GM12878 (cell line): ENCODE measurements around the gene SYTL2. TPM values are rescaled to one million over a fixed set of nuclear protein-coding genes. Genes with fewer than 3 reads are reported as not detected.

Source experiments
- ATAC-seq: fragments of 200-7000 bp; cut with Tn5 transposase; 3 replicates; pipeline ENCODE4 v1.9.1; 2020; ENCODE audit warnings: mild to moderate bottlenecking, moderate library complexity
- BruUV-seq: library from RNA; stranded (reverse); fragments of 400-500 nt; replicated peaks from 2 replicates; lab custom pipeline; 2021; lab: Mats Ljungman, UMichigan
- CTCF ChIA-PET: fragments of 300-600 bp; sonication (Branson Sonifier 250); formaldehyde crosslinking; extraction: SDS; loops from one replicate; lab custom pipeline; 2021; ENCODE audit warnings: inconsistent platforms; lab: Yijun Ruan, JAX
- POLR2A ChIA-PET: fragments of 350-600 bp; formaldehyde crosslinking; extraction: SDS; loops from one replicate; lab custom pipeline; 2021; ENCODE audit warnings: inconsistent platforms; lab: Charles Lee
- RAD21 ChIA-PET: fragments of 300-600 bp; sonication (Branson Sonifier 250); formaldehyde crosslinking; loops from one replicate; lab custom pipeline; 2023; ENCODE audit warnings: antibody characterized with exemption; ENCODE audit not compliant: unreplicated experiment; lab: Charles Lee
- SMC1A ChIA-PET: fragments of 300-600 bp; sonication (Branson Sonifier 250); formaldehyde crosslinking; loops from one replicate; lab custom pipeline; 2023; ENCODE audit not compliant: unreplicated experiment, uncharacterized antibody; lab: Charles Lee
- DNase-seq: peaks from one replicate; pipeline ENCODE4 v3.0.0-alpha.2; 2011; ENCODE audit warnings: low read depth, low spot score
- FAIRE-seq: peaks from 3 replicates; lab custom pipeline; 2011; peaks lifted over from hg19 to GRCh38; lab: Jason Lieb, UNC
- H2AFZ ChIP-seq: 2 replicates; pipeline ENCODE4 v1.6.0; 2011; ENCODE audit warnings: low read depth, low read length, control low read depth; ENCODE audit not compliant: control insufficient read depth
- H3K27ac ChIP-seq: 2 replicates; pipeline ENCODE4 v1.5.1; 2011; ENCODE audit warnings: control low read depth; ENCODE audit not compliant: control insufficient read depth, insufficient read depth
- H3K27me3 ChIP-seq, 2 experiments: replicated peaks in 1 of 2; 2 replicates each; pipeline versions ENCODE4 v1.6.0 to v1.6.1; 2011; ENCODE audit warnings: low read length in 1 of 2; ENCODE audit not compliant: control insufficient read depth in 2 of 2, insufficient read depth in 2 of 2
- H3K36me3 ChIP-seq, 2 experiments: 2 replicates each; pipeline ENCODE4 v1.5.1; 2011; ENCODE audit warnings: low read length in 1 of 2; ENCODE audit not compliant: control insufficient read depth in 2 of 2, insufficient read depth in 2 of 2
- H3K4me1 ChIP-seq: 2 replicates; pipeline ENCODE4 v1.6.1; 2011; ENCODE audit warnings: mild to moderate bottlenecking, low read length, moderate library complexity, mixed read lengths; ENCODE audit not compliant: control insufficient read depth, insufficient read depth
- H3K4me2 ChIP-seq: 2 replicates; pipeline ENCODE4 v1.6.0; 2011; ENCODE audit warnings: control low read depth; ENCODE audit not compliant: control insufficient read depth, insufficient read depth
- H3K4me3 ChIP-seq: fragments of 200-600 bp; sonication (generic); 2 replicates; pipeline ENCODE4 v1.5.1; 2016
- H3K79me2 ChIP-seq: 2 replicates; pipeline ENCODE4 v1.6.0; 2011; ENCODE audit warnings: low read length; ENCODE audit not compliant: control insufficient read depth, insufficient read depth
- H3K9ac ChIP-seq: 2 replicates; pipeline ENCODE4 v1.8.0; 2011; ENCODE audit warnings: low read length, control low read depth, mixed read lengths; ENCODE audit not compliant: control insufficient read depth, insufficient read depth
- H3K9me3 ChIP-seq: replicated peaks from 3 replicates; pipeline ENCODE4 v1.5.1; 2011; ENCODE audit warnings: mild to moderate bottlenecking, low read length; ENCODE audit not compliant: control insufficient read depth, insufficient read depth
- H4K20me1 ChIP-seq: 2 replicates; pipeline ENCODE4 v1.6.0; 2011; ENCODE audit not compliant: control insufficient read depth, insufficient read depth
- BHLHE40 ChIP-seq, 2 experiments: fragments of 450-650 bp in 1 of 2; IDR thresholded peaks; 2 replicates each; pipeline ENCODE4 v1.6.1; 2011 to 2017; ENCODE audit warnings: low read depth in 2 of 2, borderline replicate concordance in 1 of 2, improper control_type of control experiment in 1 of 2, low read length in 1 of 2, mild to moderate bottlenecking in 1 of 2
- CBX3 ChIP-seq: fragments of 200-600 bp; sonication (generic); IDR thresholded peaks from 2 replicates; pipeline ENCODE4 v1.6.1; 2016; ENCODE audit warnings: low read depth, borderline replicate concordance
- FOXM1 ChIP-seq: IDR thresholded peaks from 2 replicates; pipeline ENCODE4 v1.6.1; 2012; ENCODE audit warnings: low read depth, mild to moderate bottlenecking, inconsistent platforms, low read length, moderate library complexity
- HDAC6 ChIP-seq: fragments of 200-600 bp; sonication (generic); IDR thresholded peaks from one replicate; pipeline ENCODE4 v1.8.0; 2017; ENCODE audit warnings: antibody characterized with exemption; ENCODE audit not compliant: unreplicated experiment
- MEF2B ChIP-seq: fragments of 450-650 bp; IDR thresholded peaks from 2 replicates; pipeline ENCODE4 v1.6.1; 2018; ENCODE audit warnings: mild to moderate bottlenecking, moderate library complexity; ENCODE audit not compliant: partially characterized antibody, poor library complexity, severe bottlenecking
- MLLT1 ChIP-seq: fragments of 450-650 bp; IDR thresholded peaks from 2 replicates; pipeline ENCODE4 v1.6.1; 2016; ENCODE audit warnings: mild to moderate bottlenecking
- MTA3 ChIP-seq: IDR thresholded peaks from 2 replicates; pipeline ENCODE4 v1.6.1; 2012; ENCODE audit warnings: low read length, inconsistent platforms, borderline replicate concordance
- NKRF ChIP-seq: fragments of 450-650 bp; conservative IDR thresholded peaks from 2 replicates; pipeline ENCODE4 v1.6.1; 2017; ENCODE audit warnings: mild to moderate bottlenecking, moderate library complexity
- RB1 ChIP-seq: fragments of 450-650 bp; formaldehyde crosslinking; IDR thresholded peaks from 2 replicates; pipeline ENCODE4 v1.6.1; 2017; ENCODE audit warnings: mild to moderate bottlenecking, borderline replicate concordance
- SMAD1 ChIP-seq: fragments of 450-650 bp; IDR thresholded peaks from 2 replicates; pipeline ENCODE4 v1.6.1; 2018; ENCODE audit warnings: mild to moderate bottlenecking, low read depth; ENCODE audit not compliant: partially characterized antibody
- WGBS: methylation state at CpG from one replicate; pipeline ENCODE4 v1.1.6; 2016; ENCODE audit warnings: low lambda C conversion rate; ENCODE audit not compliant: insufficient replicate concordance, insufficient coverage; ENCODE audit errors: missing lambda C conversion rate; 5-methylcytosine and 5-hydroxymethylcytosine counted together
- in situ Hi-C: fragments of 300-500 bp; cut with MboI; formaldehyde crosslinking; loops from 9 replicates; pipeline ENCODE4 v1.14.3; 2018; ENCODE audit warnings: mixed read lengths
- intact Hi-C: fragments of 100-400 bp; cut with micrococcal nuclease; formaldehyde crosslinking; loops from one replicate; pipeline ENCODE4 v1.14.2; 2022; ENCODE audit not compliant: unreplicated experiment
- polyA plus RNA-seq, 11 experiments: library from polyadenylated mRNA; depleted of rRNA in 4 of 11; unstranded in 6 of 11; stranded (reverse) in 5 of 11; fragments of >200 nt; fragmentation: Nextera tagmentation in 4 of 11; fragmentation: Illumina TruSeq in 1 of 11; extraction: Ambion mirVana in 4 of 11; extraction: Trizol in 1 of 11; gene quantifications; 1 replicate in 1 of 11; 2 replicates in 10 of 11; pipeline versions ENCODE4 v1.2.1 to v1.2.3, GENCODE V29; 2011 to 2016; ENCODE audit warnings: inconsistent platforms in 2 of 11, missing spikeins in 2 of 11, low read depth in 1 of 11
- total RNA-seq, 4 experiments: library from RNA; depleted of rRNA in 3 of 4; stranded (reverse); fragments of >200 nt in 3 of 4; fragmentation: Illumina TruSeq in 1 of 4; extraction: Trizol in 1 of 4; gene quantifications; 2 replicates each; pipeline versions ENCODE4 v1.2.1 to v1.2.3, GENCODE V29; 2013 to 2021
- TF ChIP-seq, protein P1 (sequence below): IDR thresholded peaks from 2 replicates; pipeline ENCODE4 v1.6.1; 2012; ENCODE audit warnings: low read depth, low read length, improper control_type of control experiment
- TF ChIP-seq, protein P2 (sequence below): fragments of 450-650 bp; IDR thresholded peaks from 2 replicates; pipeline ENCODE4 v1.6.1; 2017; ENCODE audit warnings: mild to moderate bottlenecking, moderate library complexity
- TF ChIP-seq, protein P3 (sequence below): IDR thresholded peaks from 2 replicates; pipeline ENCODE4 v1.6.1; 2012; ENCODE audit warnings: low read length, inconsistent platforms

SYTL2 gene
- total and polyA plus RNA-seq, 10 of the 15 experiments (the other 5 are each of a cell fraction or from before 2014, with no cell fraction given), result 0.02 to 1.4 (median 0.31) TPM; not detected in 2

DNA sequence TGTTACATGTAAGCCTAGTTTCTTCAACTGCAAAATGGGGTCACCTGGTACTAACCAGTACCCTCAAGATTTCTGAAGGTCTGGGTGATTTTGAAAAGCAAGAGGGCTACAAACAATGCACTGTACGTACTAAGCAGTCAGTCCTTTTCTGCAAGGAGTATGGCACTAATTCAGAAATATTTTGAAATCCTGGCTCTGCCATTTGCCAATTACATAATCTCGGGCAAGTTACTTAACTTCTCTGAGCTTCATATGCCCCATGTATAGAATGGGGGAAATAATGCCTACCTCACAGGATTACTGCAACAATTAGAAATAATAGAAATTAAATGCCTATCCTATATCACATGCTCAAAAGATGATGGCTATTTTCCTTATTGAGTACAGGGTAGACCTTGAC is 64.3 kb downstream of the SYTL2 start:
- FAIRE-seq, result no peak
- no peak overlapping the region for H3K4me3 ChIP-seq
- no peak overlapping the region for H3K27ac ChIP-seq
- H3K9ac ChIP-seq, result no peak overlapping the region
- no peak overlapping the region for H3K4me2 ChIP-seq
- no TSS peak for BruUV-seq
- in situ Hi-C loops, result no loop called here
- H2AFZ ChIP-seq, result no peak overlapping the region
- CTCF ChIA-PET, result no interaction called here
- no peaks in the 10 kb centered on the region; a peak in 1 of 4 replicates for H3K27me3 ChIP-seq
- no peaks in the 10 kb centered on the region for H3K36me3 ChIP-seq
- no peaks in the 10 kb centered on the region for H3K79me2 ChIP-seq
- ATAC-seq, result no peak
- intact Hi-C loops, result no loop called here
- SMC1A ChIA-PET, result no interaction called here
- 45% methylated on average over 2 of the region's 2 CpGs for WGBS
- H3K4me1 ChIP-seq, result no peaks in the 10 kb centered on the region
- RAD21 ChIA-PET, result no interaction called here
- POLR2A ChIA-PET, result interaction anchor here (0.6 kb wide), 1 partner anchor 246 kb away, joined by 7 read pairs; no protein-coding TSS in a partner anchor
- DNase-seq, result no peak
- no peaks in the 10 kb centered on the region for H4K20me1 ChIP-seq
- H3K9me3 ChIP-seq, result no peaks in the 10 kb centered on the region
- no peak for TF ChIP-seq SMAD1
- TF ChIP-seq, protein P1, sequence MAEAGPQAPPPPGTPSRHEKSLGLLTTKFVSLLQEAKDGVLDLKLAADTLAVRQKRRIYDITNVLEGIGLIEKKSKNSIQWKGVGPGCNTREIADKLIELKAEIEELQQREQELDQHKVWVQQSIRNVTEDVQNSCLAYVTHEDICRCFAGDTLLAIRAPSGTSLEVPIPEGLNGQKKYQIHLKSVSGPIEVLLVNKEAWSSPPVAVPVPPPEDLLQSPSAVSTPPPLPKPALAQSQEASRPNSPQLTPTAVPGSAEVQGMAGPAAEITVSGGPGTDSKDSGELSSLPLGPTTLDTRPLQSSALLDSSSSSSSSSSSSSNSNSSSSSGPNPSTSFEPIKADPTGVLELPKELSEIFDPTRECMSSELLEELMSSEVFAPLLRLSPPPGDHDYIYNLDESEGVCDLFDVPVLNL, result no peak
- no peak for TF ChIP-seq MLLT1
- TF ChIP-seq NKRF, result no peak
- TF ChIP-seq FOXM1, result no peak
- no peak for TF ChIP-seq CBX3
- TF ChIP-seq, protein P2, sequence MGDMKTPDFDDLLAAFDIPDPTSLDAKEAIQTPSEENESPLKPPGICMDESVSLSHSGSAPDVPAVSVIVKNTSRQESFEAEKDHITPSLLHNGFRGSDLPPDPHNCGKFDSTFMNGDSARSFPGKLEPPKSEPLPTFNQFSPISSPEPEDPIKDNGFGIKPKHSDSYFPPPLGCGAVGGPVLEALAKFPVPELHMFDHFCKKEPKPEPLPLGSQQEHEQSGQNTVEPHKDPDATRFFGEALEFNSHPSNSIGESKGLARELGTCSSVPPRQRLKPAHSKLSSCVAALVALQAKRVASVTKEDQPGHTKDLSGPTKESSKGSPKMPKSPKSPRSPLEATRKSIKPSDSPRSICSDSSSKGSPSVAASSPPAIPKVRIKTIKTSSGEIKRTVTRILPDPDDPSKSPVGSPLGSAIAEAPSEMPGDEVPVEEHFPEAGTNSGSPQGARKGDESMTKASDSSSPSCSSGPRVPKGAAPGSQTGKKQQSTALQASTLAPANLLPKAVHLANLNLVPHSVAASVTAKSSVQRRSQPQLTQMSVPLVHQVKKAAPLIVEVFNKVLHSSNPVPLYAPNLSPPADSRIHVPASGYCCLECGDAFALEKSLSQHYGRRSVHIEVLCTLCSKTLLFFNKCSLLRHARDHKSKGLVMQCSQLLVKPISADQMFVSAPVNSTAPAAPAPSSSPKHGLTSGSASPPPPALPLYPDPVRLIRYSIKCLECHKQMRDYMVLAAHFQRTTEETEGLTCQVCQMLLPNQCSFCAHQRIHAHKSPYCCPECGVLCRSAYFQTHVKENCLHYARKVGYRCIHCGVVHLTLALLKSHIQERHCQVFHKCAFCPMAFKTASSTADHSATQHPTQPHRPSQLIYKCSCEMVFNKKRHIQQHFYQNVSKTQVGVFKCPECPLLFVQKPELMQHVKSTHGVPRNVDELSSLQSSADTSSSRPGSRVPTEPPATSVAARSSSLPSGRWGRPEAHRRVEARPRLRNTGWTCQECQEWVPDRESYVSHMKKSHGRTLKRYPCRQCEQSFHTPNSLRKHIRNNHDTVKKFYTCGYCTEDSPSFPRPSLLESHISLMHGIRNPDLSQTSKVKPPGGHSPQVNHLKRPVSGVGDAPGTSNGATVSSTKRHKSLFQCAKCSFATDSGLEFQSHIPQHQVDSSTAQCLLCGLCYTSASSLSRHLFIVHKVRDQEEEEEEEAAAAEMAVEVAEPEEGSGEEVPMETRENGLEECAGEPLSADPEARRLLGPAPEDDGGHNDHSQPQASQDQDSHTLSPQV, result no peak
- TF ChIP-seq BHLHE40 (IDR thresholded peaks at IDR 0.05; ENCODE audit: borderline replicate concordance in 1 of 2, low read depth in 2 of 2, low read length in 1 of 2), result no peak
- TF ChIP-seq, protein P3, sequence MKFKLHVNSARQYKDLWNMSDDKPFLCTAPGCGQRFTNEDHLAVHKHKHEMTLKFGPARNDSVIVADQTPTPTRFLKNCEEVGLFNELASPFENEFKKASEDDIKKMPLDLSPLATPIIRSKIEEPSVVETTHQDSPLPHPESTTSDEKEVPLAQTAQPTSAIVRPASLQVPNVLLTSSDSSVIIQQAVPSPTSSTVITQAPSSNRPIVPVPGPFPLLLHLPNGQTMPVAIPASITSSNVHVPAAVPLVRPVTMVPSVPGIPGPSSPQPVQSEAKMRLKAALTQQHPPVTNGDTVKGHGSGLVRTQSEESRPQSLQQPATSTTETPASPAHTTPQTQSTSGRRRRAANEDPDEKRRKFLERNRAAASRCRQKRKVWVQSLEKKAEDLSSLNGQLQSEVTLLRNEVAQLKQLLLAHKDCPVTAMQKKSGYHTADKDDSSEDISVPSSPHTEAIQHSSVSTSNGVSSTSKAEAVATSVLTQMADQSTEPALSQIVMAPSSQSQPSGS, result no peak
- no peak for TF ChIP-seq MTA3
- no peak for TF ChIP-seq MEF2B
- TF ChIP-seq HDAC6, result no peak
- TF ChIP-seq RB1, result no peak
